Activated CD8-positive, alpha-beta memory T cell treated with anti-CD3 and anti-CD28 coated beads, Interleukin-2, amount 50 U/mL, for 1 hour (primary cell): ENCODE data around the gene ITGAD.
A peak's percentile ranks its signal among the peaks of the same experiment; 100 is the strongest.
"Not testable (repeated sequence)": the region's sequence is repeated elsewhere in the genome, so short reads cannot be mapped to it uniquely, and the experiment has no call there.

Experiments
- DNase-seq: peaks from one replicate; pipeline ENCODE4 v3.0.0-alpha.2; 2020; ENCODE audit errors: extremely low read depth

Gene ITGAD

GRCh38 chr16:31429796-31430195, 36.7 kb downstream of the ITGAD start:
- no peak for DNase-seq

- DNase-seq: no peak
Measured at GRCh38 chr16:31430380-31431052, 37.4 kb downstream of the ITGAD start.

DNA sequence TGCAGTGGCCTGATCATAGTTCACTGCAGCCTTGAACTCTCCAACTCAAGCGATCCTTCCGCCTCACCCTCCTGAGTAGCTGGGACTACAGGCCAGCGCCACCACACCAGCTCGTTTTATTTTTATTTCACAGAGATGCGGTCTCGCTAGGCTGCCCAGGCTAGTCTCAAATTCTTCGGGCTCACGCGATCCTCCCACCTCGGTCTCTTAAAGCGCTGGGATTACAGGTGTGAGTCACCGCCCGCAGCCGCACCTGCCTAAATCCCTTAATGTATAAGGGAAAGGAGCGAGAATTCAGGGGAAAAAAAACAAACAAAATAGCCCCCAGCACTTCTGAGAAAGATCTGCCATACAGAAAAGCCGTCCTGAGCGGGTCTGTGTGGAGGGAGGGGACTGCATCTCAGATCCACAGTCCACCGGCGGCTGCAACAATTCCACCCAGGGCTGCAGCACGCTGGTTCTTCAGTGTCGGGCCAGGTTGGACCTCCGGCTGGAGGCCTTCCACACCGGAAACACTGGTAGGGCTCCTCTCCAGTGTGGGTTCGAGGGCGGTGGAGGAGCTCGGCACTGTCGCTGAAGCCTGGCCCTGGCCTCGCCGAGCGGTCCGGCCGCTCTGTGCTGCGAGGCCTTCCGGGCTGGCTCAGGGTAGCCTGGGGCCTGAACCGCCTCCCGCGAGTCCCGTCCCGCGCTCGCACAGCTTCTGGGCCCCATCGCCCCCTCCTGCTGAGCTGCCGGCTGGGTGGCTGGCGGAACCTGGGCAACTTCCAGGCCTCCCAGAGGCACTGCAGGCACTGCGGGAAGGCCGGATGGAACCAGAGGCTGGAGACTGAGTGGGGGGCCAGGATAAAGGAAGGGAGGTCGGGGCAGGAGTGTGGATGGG, 42.4 kb downstream of the ITGAD start:
- DNase-seq: no peak

GRCh38 chr16:31436221-31437045, 43.3 kb downstream of the ITGAD start:
- DNase-seq: no peak

GRCh38 chr16:31438414-31438813, 45.3 kb downstream of the ITGAD start:
- no peak for DNase-seq

GRCh38 chr16:31439023-31439422, 45.9 kb downstream of the ITGAD start:
- DNase-seq: not testable (repeated sequence)

DNA sequence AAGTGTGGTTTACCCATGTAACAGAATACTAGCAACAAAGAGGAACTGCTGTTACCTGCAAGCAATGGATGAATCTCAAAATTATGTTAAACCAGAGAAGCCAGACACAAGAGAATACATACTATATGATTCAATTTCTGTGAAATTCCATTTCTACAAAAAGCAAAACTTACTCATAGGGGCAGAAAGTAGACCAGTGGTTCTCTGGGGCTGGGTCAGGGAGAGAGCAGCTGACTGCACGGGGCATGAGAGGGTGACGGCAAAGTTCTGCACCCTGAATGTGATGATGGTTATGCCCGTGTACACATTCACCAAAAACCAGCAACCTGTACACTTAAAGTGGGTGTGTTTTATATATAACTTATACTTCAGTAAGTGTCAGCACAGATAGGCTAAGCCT, 46.4 kb downstream of the ITGAD start:
- DNase-seq: no peak

GRCh38 chr16:31440516-31441184, 47.5 kb downstream of the ITGAD start:
- no peak for DNase-seq

DNA sequence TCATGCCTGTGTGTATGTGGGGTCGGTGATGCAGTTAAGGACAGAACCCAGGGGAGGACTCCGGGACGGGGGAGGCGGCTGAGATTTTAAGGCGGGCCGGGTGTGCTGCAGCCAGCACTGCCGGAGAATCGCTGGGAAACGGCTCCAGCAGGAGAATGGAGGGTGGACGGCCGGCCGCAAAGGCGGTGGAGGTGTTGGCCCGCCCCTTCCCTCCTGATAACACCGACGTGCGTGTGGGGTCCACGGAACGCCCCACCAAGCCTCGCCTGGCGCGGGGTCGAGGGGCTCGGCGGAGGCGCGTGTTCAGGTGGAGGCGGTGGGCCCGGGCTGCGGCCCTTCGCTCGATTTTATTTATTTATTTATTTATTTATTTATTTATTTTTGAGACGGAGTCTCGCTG, 48.8 kb downstream of the ITGAD start:
- no peak for DNase-seq

- DNase-seq: not testable (repeated sequence)
Measured at GRCh38 chr16:31445931-31446330, 52.8 kb downstream of the ITGAD start.

DNA sequence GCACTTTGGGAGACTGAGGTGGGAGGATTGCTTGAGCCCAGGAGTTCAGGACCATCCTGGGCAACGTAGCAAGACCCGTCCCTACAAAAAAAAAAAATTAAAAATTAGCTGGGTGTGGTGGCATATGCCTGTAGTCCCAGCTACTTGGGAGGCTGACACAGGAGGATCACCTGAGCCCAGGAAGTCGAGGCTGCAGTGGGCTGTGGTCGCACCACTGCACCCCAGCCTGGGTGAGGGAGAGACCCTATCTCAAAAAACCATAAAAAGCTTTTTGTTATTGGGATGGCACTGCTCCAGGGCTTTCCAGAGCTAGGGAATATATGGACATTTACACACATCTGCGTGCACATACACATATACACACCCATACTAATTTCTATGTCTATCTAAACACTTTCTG, 58.1 kb downstream of the ITGAD start:
- no peak for DNase-seq

DNA sequence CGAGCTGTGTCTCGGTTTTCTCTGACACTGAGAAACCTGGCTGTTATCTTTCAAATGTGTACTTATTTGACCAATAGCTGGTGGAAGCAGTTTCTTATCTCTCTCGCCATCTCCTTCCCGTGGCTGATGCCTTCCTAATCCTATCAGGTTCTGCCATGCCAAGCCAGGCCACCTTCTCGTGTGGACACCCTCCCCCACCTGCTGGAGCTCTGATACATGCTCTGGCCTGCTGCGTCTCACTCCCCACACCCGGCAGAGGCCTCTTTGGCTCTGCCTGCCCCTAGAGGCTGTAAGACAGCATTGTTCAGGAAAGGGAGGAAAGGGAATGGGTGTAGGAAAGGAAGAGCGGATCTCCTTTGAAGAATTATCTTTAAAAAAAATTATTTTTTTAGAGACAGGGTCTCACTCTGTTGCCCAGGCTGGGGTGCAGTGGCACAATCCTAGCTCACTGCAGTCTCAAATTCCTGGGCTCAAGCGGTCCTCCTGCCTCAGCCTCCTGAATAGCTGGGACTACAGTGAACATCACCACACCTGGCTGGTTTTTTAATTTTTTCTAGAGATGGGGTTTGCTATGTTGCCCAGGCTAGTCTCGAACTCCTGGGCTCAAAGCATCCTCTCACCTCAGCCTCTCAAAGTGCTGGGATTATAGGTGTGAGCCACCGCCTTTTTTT, 58.7 kb downstream of the ITGAD start:
- no peak for DNase-seq

DNA sequence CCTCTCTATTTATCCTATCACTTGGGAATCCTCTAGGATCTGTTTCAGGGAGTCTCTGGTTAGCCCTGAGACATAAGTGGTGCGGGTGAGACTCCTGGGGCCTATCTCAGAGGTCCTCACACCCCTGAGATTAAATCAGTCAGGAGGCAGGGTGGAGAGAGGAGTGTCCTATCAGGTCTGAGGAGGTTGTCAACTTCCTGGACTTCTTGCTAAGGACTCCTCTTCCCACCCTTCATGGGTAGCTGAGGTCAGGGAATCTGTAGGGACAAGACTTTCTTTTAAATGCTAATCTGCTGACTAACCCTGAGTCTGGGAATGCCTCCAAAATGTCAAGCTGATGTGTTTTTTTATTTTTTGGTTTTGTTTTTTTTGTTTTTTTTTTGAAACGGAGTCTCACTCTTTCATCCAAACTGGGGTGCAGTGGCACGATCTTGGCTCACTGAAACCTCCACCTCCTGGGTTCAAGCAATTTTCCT, 59.5 kb downstream of the ITGAD start:
- DNase-seq: no peak

- DNase-seq: no peak
Measured at GRCh38 chr16:31453255-31454204, 60.4 kb downstream of the ITGAD start.

- no peak for DNase-seq
Measured at GRCh38 chr16:31455601-31456314, 62.6 kb downstream of the ITGAD start.

DNA sequence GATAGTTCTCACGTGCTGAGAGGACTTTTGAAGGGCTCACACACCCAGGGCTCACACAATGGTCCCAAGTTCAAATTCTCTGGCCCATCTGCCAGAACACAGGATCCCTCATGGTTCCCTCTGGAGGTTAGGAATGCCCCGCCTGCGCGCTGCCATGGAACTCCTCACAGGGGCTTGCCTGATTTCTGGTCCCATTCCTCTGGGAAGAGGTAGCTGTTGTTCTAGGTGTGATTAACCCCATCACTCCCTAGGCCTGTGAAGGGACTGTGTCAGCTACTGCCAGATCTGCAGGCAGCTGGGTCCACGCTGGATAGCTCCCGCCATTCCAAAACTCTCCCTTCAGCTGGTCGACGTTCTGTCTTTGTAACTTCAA, 63.8 kb downstream of the ITGAD start:
- no peak for DNase-seq

GRCh38 chr16:31458073-31458843, 65.1 kb downstream of the ITGAD start:
- no peak for DNase-seq

DNA sequence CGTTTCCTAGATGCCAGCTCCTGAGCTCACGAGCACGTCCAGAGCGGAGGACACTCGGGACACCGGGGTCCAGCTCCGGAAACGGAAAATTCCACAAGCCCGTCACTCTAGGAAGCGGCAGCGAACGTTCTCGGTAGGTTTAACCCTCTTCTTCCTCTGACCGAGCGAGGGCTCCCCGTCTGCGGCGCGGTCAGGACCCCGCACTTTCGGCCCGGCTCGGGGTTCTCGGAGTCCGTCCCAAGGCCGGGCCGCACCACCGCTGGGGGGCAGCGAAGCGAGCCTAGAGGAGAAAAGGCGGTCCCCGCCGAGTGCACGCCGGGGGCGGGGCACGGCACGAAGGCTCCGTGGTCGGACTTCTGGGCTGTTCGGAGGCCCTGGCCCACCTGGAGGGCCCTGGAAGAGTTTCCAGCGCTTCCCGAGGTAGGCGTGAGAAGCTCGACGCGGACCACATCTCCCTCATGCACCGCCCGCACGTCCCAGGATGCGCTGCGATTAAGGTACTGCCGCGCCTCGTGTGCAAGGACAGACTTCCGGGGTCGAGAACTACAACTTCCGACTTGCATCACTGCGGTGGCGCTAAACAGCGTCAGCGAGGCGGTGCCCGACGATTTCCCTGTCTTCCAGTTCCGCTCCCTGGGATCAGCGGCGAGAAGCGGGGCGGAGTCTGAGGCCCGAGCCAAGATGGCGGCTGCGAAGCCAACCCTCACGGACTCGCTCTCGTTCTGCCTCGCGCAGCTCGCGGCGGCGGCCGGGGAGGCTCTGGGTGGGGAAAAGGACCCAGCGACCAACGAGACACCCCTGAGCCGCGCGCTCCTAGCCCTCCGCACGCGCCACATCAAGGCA, 65.9 kb downstream of the ITGAD start, which contains the start of gene ARMC5:
TSS of gene ARMC5 (plus strand) at position 658 of the 843 bp plus-strand sequence. CDS start at position 682, 24 bp downstream.
- peak; percentile 93 for DNase-seq
